Uterus (tissue), 4 donors: ENCODE measurements around the gene SELP. TPM values are rescaled to one million over a fixed set of nuclear protein-coding genes. Genes with fewer than 3 reads are reported as not detected.

Experiments used
- DNase-seq, 2 donors: peaks; one replicate each; pipeline ENCODE4 v3.0.0-alpha.2; 2019 to 2020
- H3K27ac ChIP-seq, 2 donors: fragments of 200-600 bp; sonication (generic); 1 replicate in 1 of 2; 2 replicates in 1 of 2; pipeline ENCODE4 v1.5.1; 2016 to 2018
- H3K27me3 ChIP-seq, 2 donors: fragments of 200-600 bp; sonication (generic); one replicate each; pipeline ENCODE4 v1.5.1; 2018 to 2019; ENCODE audit warnings: control low read depth in 1 of 2
- H3K36me3 ChIP-seq, 2 donors: fragments of 200-600 bp; sonication (generic); one replicate each; pipeline ENCODE4 v1.5.1; 2019; ENCODE audit warnings: control low read depth in 1 of 2
- H3K4me1 ChIP-seq, 2 donors: fragments of 200-600 bp; sonication (generic); one replicate each; pipeline ENCODE4 v1.5.1; 2018 to 2019; ENCODE audit warnings: control low read depth in 1 of 2
- H3K4me3 ChIP-seq, 2 donors: fragments of 200-600 bp; sonication (generic); 1 replicate in 1 of 2; 2 replicates in 1 of 2; pipeline ENCODE4 v1.5.1; 2018 to 2019; ENCODE audit warnings: mild to moderate bottlenecking in 1 of 2
- H3K9me3 ChIP-seq, 2 donors: fragments of 200-600 bp; sonication (generic); one replicate each; pipeline ENCODE4 v1.5.1; 2019; ENCODE audit warnings: control low read depth in 1 of 2
- POLR2A ChIP-seq, 2 donors: fragments of 450-650 bp; IDR thresholded peaks; one replicate each; pipeline ENCODE4 v1.6.1; 2016; ENCODE audit warnings: antibody characterized with exemption in 2 of 2, mild to moderate bottlenecking in 1 of 2, moderate library complexity in 1 of 2
- intact Hi-C: fragments of 100-400 bp; cut with DNase I; formaldehyde crosslinking; loops from one replicate; pipeline ENCODE4 v1.15.1; 2023; ENCODE audit warnings: low total_unique reads
- total RNA-seq, 4 donors: library from RNA; depleted of rRNA in 3 of 4; stranded (reverse); fragments of >200 nt in 3 of 4; gene quantifications; one replicate each; pipeline versions ENCODE4 v1.1.0 to v1.2.4, GENCODE V29; 2014 to 2023
- TF ChIP-seq, protein P1 (sequence below), 4 experiments: fragments of 200-600 bp in 2 of 4; fragments of 450-650 bp in 2 of 4; sonication (generic) in 2 of 4; IDR thresholded peaks; one replicate each; pipeline ENCODE4 v1.5.1; 2016 to 2019; ENCODE audit warnings: antibody characterized with exemption in 4 of 4, mild to moderate bottlenecking in 2 of 4, moderate library complexity in 1 of 4
- donor health status: DM: yes; HTN: yes; CAD: no.

Gene SELP
- total RNA-seq, 4 donors from 2014 or later: 6.8 to 32.3 (median 27.4) TPM

DNA sequence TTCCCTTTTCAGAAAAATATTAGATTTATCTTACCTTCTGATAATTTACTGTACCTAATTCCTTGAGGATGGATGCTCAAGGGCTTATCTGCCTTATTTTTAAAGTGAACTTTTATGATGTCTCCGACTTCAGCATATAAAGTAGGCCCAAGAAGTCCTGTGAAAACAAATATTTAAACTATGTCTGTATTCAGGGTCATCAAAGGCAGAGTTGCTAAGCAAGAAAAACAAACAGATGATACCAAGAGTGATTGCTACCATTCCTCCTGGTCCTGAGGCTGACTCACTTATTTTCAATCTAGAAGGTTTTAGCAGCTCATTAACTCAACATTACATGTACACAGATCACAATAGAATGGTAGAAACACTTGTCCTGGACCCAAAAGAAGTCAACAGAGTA is 57.7 kb downstream of the SELP start:
- Histone ChIP-seq H3K27ac (peak overlapping the region in 1 of 2 donors; percentile 1), H3K4me3 (no peak overlapping the region), H3K9me3 (no peaks in the 10 kb centered on the region), H3K4me1 (no peaks in the 10 kb centered on the region), H3K36me3 (no peaks in the 10 kb centered on the region), H3K27me3 (no peaks in the 10 kb centered on the region)
- intact Hi-C loops: no loop called here
- no peak for DNase-seq
- no peak for TF ChIP-seq POLR2A (IDR thresholded peaks at IDR 0.05)
- TF ChIP-seq, protein P1, sequence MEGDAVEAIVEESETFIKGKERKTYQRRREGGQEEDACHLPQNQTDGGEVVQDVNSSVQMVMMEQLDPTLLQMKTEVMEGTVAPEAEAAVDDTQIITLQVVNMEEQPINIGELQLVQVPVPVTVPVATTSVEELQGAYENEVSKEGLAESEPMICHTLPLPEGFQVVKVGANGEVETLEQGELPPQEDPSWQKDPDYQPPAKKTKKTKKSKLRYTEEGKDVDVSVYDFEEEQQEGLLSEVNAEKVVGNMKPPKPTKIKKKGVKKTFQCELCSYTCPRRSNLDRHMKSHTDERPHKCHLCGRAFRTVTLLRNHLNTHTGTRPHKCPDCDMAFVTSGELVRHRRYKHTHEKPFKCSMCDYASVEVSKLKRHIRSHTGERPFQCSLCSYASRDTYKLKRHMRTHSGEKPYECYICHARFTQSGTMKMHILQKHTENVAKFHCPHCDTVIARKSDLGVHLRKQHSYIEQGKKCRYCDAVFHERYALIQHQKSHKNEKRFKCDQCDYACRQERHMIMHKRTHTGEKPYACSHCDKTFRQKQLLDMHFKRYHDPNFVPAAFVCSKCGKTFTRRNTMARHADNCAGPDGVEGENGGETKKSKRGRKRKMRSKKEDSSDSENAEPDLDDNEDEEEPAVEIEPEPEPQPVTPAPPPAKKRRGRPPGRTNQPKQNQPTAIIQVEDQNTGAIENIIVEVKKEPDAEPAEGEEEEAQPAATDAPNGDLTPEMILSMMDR (IDR thresholded peaks at IDR 0.05): no peak

GRCh38 chr1:169571450-169571849 is 58.5 kb downstream of the SELP start:
- no peaks in the 10 kb centered on the region for H3K36me3 ChIP-seq
- no peaks in the 10 kb centered on the region for H3K9me3 ChIP-seq
- no peaks in the 10 kb centered on the region for H3K4me1 ChIP-seq
- DNase-seq: no peak
- H3K27me3 ChIP-seq: no peaks in the 10 kb centered on the region
- peak overlapping the region in 1 of 2 donors; percentile 1 for H3K27ac ChIP-seq
- TF ChIP-seq, protein P1 (IDR thresholded peaks at IDR 0.05): no peak
- no peak for TF ChIP-seq POLR2A (IDR thresholded peaks at IDR 0.05)
- intact Hi-C loops: no loop called here
- H3K4me3 ChIP-seq: no peak overlapping the region

GRCh38 chr1:169570172-169570574 is 59.8 kb downstream of the SELP start:
- intact Hi-C loops: no loop called here
- no peak overlapping the region for H3K4me3 ChIP-seq
- DNase-seq: no peak

DNA sequence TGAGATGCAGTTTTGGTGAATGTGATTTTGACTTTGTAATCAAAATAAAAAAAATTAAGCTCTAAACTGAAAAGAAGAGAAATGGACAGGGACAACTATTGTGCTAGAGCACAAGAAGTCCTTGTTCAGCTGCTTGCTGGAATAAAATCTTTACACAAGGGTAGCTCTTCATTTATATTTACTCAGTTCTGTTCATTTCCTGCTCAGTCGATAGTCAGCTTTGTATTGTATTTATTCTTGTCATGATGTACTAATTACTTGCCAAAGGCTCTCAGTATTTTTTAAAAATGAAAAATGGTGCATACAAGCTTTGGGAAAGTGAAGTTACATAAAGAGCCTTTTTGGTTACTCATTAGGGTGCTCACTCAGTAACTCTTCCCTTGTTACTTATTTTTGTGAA is 61.4 kb downstream of the SELP start:
- H3K27ac ChIP-seq: no peak overlapping the region
- TF ChIP-seq, protein P1 (IDR thresholded peaks at IDR 0.05): no peak
- no peak for TF ChIP-seq POLR2A (IDR thresholded peaks at IDR 0.05)
- no peak for DNase-seq
- no peak overlapping the region for H3K4me3 ChIP-seq
- no peaks in the 10 kb centered on the region for H3K9me3 ChIP-seq
- H3K27me3 ChIP-seq: no peaks in the 10 kb centered on the region
- H3K4me1 ChIP-seq: no peaks in the 10 kb centered on the region
- intact Hi-C loops: no loop called here
- no peaks in the 10 kb centered on the region for H3K36me3 ChIP-seq

More at GRCh38 chr1:169570172-169570574, 59.8 kb downstream of the SELP start:
- Histone ChIP-seq H3K4me1 (no peaks in the 10 kb centered on the region), H3K27ac (no peak overlapping the region), H3K9me3 (no peaks in the 10 kb centered on the region), H3K27me3 (no peaks in the 10 kb centered on the region), H3K36me3 (no peaks in the 10 kb centered on the region)
- TF ChIP-seq POLR2A (IDR thresholded peaks at IDR 0.05): no peak
- TF ChIP-seq, protein P1 (IDR thresholded peaks at IDR 0.05): no peak

DNA sequence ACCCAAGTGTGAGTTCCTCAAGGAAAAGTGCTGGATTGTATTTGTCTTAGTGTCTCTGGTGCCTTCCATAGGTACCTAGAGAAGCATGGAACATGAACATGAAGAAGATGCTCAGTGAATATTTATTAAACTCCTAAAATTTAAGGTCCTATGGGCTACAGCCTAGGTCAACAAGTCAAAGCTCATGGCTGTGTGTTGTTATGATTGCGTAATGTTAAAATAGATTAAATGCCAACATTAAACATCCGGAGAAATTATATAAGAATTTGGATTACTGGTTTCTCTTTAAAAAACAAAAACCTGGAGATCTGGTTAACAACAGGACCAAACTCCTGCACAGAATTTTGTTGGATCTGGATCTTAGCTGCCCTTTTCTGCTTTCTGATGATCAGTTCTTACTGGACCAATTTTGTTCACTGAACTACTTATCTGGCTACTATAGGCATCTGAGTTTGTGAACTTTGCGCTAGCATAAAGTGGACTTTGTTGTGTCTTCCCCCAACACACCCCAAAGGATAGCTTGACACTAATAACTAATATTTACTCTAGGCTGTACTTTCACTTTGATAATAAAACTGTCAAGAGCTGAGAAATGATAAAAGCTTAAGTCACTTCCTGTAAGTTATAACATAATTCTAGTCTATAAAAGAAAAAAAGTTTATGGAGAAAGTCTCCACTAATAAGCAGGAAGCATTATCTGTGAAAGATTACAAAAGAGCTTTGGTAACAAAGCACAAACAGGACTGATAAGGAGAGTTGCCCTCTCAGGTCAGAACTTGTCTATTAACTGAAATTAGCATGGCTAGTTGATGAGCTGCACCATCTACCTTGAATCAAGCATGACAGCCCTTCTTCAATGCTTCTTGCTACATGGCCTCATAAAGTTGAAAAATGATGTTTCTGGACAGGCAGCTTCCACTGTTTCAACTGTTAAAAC is 64.3 kb downstream of the SELP start:
- H3K9me3 ChIP-seq: no peaks in the 10 kb centered on the region
- no peak for DNase-seq
- H3K36me3 ChIP-seq: no peaks in the 10 kb centered on the region
- TF ChIP-seq POLR2A (IDR thresholded peaks at IDR 0.05): no peak
- TF ChIP-seq, protein P1 (IDR thresholded peaks at IDR 0.05): no peak
- H3K27ac ChIP-seq: no peak overlapping the region
- H3K4me1 ChIP-seq: no peaks in the 10 kb centered on the region
- H3K4me3 ChIP-seq: no peak overlapping the region
- no peaks in the 10 kb centered on the region for H3K27me3 ChIP-seq
- intact Hi-C loops: no loop called here
